GM15510 (cell line): Measurements from ENCODE around the gene ACVR1.

Experiments
- POLR2A ChIP-seq: IDR thresholded peaks from 3 replicates; pipeline ENCODE4 v1.6.1; 2011; ENCODE audit warnings: borderline replicate concordance; ENCODE audit not compliant: insufficient read length; ENCODE audit errors: extremely low read depth

Gene ACVR1

GRCh38 chr2:157746234-157746950 is 129.7 kb downstream of the ACVR1 start:
- no peak for TF ChIP-seq POLR2A

- no peak for TF ChIP-seq POLR2A
These were observed 131.5 kb downstream of the ACVR1 start for GRCh38 chr2:157744571-157745076.

GRCh38 chr2:157743051-157743450 is 133.1 kb downstream of the ACVR1 start:
- no peak for TF ChIP-seq POLR2A

DNA sequence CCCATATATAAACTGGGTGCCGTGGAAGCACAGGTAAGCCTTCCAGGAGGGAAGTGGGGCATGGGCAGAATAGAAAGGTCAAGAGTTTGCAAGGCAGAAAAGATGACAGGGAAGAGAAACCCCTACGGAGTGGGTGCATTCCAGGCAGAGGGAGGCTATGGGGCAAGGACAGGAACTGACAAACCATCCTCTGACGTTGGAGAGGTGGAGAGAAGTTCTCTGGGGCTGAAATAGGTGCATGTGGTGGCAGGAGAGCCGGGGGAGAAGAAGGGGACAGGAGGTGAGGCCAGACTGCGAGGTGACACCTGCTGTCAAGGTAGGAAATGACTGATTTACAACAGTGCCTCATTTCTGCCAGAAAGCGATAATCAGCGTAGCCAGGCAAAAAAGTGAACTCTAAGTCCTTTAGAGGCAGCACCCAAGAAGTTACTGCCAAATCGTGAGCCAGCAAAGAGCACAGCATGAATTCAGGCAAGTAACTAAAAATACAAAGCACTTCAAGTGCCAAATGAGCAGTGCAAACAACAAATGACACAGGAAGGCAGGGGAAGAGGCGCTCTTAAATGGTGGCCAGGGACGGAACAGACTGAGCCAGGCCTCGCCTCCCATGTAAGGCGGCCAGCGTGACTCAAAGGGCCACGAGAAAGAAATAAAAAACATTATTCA is 134.2 kb downstream of the ACVR1 start:
- TF ChIP-seq POLR2A: no peak

- no peak for TF ChIP-seq POLR2A
These were observed 138.5 kb downstream of the ACVR1 start for GRCh38 chr2:157737656-157738055.

GRCh38 chr2:157735532-157735931 is 140.6 kb downstream of the ACVR1 start:
- TF ChIP-seq POLR2A: no peak

GRCh38 chr2:157733263-157733662 is 142.9 kb downstream of the ACVR1 start:
- TF ChIP-seq POLR2A: no peak

- no peak for TF ChIP-seq POLR2A
These were observed 143.5 kb downstream of the ACVR1 start for GRCh38 chr2:157732596-157732995.

GRCh38 chr2:157727693-157728092 is 148.4 kb downstream of the ACVR1 start:
- TF ChIP-seq POLR2A: no peak

DNA sequence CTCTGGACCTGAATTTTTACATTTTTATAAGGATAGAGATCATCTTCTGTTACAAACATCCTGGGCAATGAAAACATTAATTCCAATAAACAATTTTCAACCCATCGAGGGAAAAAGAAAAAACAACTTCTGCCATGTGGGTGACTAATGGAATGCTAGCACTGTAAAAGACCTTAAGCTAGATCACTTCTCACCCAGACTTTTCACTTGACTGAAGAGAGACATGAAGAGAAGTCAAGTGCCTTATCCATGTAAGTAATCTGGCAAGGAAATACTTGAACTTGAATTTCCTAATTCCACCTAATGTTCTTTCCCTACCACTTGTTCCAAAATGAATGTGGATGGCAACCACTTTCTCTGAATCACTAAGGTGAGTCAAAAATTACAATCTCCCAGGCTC is 149.2 kb downstream of the ACVR1 start:
- TF ChIP-seq POLR2A: no peak

DNA sequence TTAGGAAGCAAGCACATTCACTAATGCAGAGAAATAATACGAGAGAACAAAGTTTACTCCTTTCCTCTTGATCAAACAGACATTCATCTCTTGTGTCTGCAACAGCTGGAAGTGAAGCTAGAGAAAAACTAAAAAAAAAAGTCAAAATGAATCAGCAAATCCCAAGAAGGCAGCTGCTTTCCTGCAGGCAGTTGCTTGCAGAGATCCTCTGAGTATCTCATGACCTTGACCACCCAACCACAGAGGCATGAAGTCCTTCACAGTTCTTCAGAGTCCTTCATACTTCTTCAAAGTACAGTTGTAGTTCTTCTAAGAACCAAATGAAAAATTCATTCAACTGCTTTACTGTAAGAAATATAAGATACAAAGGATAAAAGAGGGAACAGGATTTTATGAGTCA is 150.3 kb downstream of the ACVR1 start:
- TF ChIP-seq POLR2A: no peak

GRCh38 chr2:157722580-157723234 is 153.4 kb downstream of the ACVR1 start:
- no peak for TF ChIP-seq POLR2A

DNA sequence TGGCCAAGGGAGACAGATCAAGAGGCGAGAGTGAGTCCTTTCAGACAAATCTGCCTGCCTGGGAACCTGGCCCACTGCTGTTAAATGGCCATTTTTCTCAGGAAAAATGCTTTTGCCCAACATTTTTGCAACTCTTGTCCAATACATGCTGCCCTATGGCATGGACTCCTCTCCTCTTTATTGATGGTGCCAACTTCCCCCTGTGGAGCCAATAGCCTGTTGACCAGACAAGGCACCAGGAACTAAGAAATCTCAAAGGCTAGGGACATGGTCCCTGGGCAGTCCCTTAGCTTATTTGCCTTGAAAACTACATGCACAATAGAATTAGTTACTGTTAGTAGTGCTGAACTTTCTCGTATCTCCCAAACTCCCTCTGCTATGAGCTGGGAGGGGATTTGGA is 155.6 kb downstream of the ACVR1 start:
- no peak for TF ChIP-seq POLR2A

DNA sequence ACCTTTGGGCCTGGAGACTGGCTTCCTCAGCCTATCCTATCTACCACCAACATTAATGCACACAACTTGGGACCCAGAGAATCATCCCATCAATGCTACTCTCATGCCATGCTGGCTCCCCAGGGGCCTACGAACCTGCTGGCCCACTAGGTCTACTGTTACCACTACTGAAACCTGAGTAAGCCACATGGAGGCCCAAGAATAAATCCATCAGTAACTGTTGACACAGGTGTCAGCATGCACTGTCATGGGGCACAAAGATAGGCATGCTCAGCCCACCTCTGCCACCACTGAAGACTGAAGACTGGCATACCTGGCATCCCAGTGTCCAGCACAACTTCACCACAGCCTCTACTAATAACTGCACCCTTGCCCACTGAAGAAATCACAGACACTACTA is 176.3 kb downstream of the ACVR1 start:
- TF ChIP-seq POLR2A: no peak

DNA sequence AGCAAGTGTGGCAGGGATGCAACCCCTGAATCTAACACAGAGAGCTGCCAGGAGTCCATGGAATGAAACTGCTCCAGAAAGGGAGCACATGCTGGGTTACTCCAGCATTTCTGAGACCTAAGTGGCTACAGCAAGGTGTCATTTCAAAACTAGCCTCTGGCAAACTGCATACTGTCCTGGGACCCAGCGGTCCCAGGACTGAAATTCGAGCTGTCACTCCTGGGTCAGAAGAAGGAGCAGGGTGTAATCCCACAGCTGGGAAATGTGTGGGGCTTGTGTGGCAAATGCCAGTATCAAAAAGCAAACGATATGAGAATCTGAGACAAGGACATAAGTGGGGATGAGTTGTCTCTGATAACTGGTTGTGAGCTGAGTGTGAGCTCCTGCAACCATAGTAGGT is 177.1 kb downstream of the ACVR1 start:
- TF ChIP-seq POLR2A: no peak
